GM12874 (cell line): ENCODE measurements around the gene DNPH1.

Source experiments
- CTCF ChIP-seq: IDR thresholded peaks from 2 replicates; pipeline ENCODE4 v1.5.1; 2011; ENCODE audit warnings: low read depth, mild to moderate bottlenecking, control low read depth, low read length, moderate library complexity; ENCODE audit not compliant: insufficient read depth

DNPH1 gene

GRCh38 chr6:43176423-43176786, 52.9 kb downstream of the DNPH1 start:
- no peak for TF ChIP-seq CTCF

- TF ChIP-seq CTCF: no peak
Measured at GRCh38 chr6:43175676-43176422, 53.4 kb downstream of the DNPH1 start.
